ENCODE data around the gene TRRAP.

GRCh38 chr7:98981701-98982100 lies 103.4 kb downstream of the TRRAP start:
- no peak for TF ChIP-seq POLR2A (IDR thresholded peaks at IDR 0.05)
- no peak for TF ChIP-seq CTCF (IDR thresholded peaks at IDR 0.05)
